H1 (cell line): ENCODE data around the gene PNO1. TPM values are rescaled to one million over a fixed set of nuclear protein-coding genes. Genes with fewer than 3 reads are reported as not detected.

Experiments
- CTCF ChIA-PET: fragments of 300-600 bp; sonication (Branson Sonifier 250); formaldehyde crosslinking; loops from one replicate; lab custom pipeline; 2021; ENCODE audit not compliant: partially characterized antibody; lab: Charles Lee
- POLR2A ChIA-PET: fragments of 300-600 bp; sonication (Branson Sonifier 250); formaldehyde crosslinking; loops from one replicate; lab custom pipeline; 2021; ENCODE audit warnings: inconsistent platforms; ENCODE audit not compliant: partially characterized antibody; lab: Charles Lee
- DNase-seq, 2 experiments: peaks; one replicate each; pipeline versions ENCODE4 v3.0.0 to v3.0.0-alpha.2; 2010 to 2022; ENCODE audit warnings: low spot score in 2 of 2, low read depth in 1 of 2, mixed read lengths in 1 of 2
- FAIRE-seq: peaks from 2 replicates; lab custom pipeline; 2011; peaks lifted over from hg19 to GRCh38; lab: Jason Lieb, UNC
- H2AFZ ChIP-seq: 2 replicates; pipeline ENCODE4 v1.8.1; 2012; ENCODE audit warnings: low read length, inconsistent platforms
- H2AK5ac ChIP-seq: 2 replicates; pipeline ENCODE4 v1.6.1; 2013; ENCODE audit warnings: low read depth, low read length
- H2BK120ac ChIP-seq: replicated peaks from 2 replicates; pipeline ENCODE3; 2013; ENCODE audit warnings: low read depth, low read length, inconsistent platforms
- H2BK12ac ChIP-seq: 2 replicates; pipeline ENCODE4 v1.6.1; 2013; ENCODE audit warnings: low read depth, low read length
- H2BK15ac ChIP-seq: 2 replicates; pipeline ENCODE4 v1.6.1; 2013; ENCODE audit warnings: low read length
- H2BK20ac ChIP-seq: 2 replicates; pipeline ENCODE4 v1.6.1; 2013; ENCODE audit warnings: low read length
- H2BK5ac ChIP-seq: 2 replicates; pipeline ENCODE4 v1.6.1; 2013; ENCODE audit warnings: low read depth, low read length
- H3K14ac ChIP-seq: 2 replicates; pipeline ENCODE4 v1.6.1; 2013; ENCODE audit warnings: inconsistent platforms; ENCODE audit not compliant: insufficient read length
- H3K18ac ChIP-seq: 2 replicates; pipeline ENCODE4 v1.6.1; 2013; ENCODE audit warnings: low read length; ENCODE audit errors: extremely low read depth
- H3K23ac ChIP-seq: 2 replicates; pipeline ENCODE4 v1.6.1; 2013; ENCODE audit warnings: inconsistent platforms; ENCODE audit not compliant: insufficient read length
- H3K23me2 ChIP-seq: 2 replicates; pipeline ENCODE4 v1.6.1; 2013; ENCODE audit warnings: low read depth, low read length
- H3K27ac ChIP-seq: 2 replicates; pipeline ENCODE4 v1.6.1; 2011; ENCODE audit warnings: low read depth, low read length, inconsistent platforms
- H3K27me3 ChIP-seq, 4 experiments: replicated peaks in 1 of 4; 1 replicate in 1 of 4; 2 replicates in 3 of 4; pipeline versions ENCODE4 v1.6.1 to v1.8.1; 2011 to 2013; ENCODE audit warnings: low read length in 3 of 4, mild to moderate bottlenecking in 3 of 4, inconsistent platforms in 2 of 4, mixed read lengths in 2 of 4, moderate library complexity in 1 of 4; ENCODE audit not compliant: control insufficient read depth in 3 of 4, insufficient read depth in 3 of 4; ENCODE audit errors: extremely low read depth in 1 of 4
- H3K36me3 ChIP-seq, 4 experiments: 2 replicates each; pipeline versions ENCODE4 v1.6.1 to v1.8.1; 2011 to 2013; ENCODE audit warnings: mild to moderate bottlenecking in 4 of 4, low read length in 3 of 4, moderate library complexity in 2 of 4, control low read depth in 1 of 4, inconsistent platforms in 1 of 4; ENCODE audit not compliant: insufficient read depth in 4 of 4, control insufficient read depth in 2 of 4
- H3K4ac ChIP-seq: replicated peaks from 2 replicates; pipeline ENCODE3; 2013; ENCODE audit warnings: low read length, low read depth, mixed read lengths, inconsistent platforms; ENCODE audit not compliant: insufficient read length
- H3K4me1 ChIP-seq, 4 experiments: replicated peaks in 1 of 4; 1 replicate in 1 of 4; 2 replicates in 3 of 4; pipeline versions ENCODE4 v1.6.1 to v1.8.1; 2011 to 2013; ENCODE audit warnings: low read length in 3 of 4, inconsistent platforms in 2 of 4, mixed read lengths in 1 of 4; ENCODE audit not compliant: insufficient read depth in 4 of 4, control insufficient read depth in 3 of 4
- H3K4me2 ChIP-seq, 2 experiments: 2 replicates each; pipeline versions ENCODE4 v1.6.1 to v1.8.1; 2011 to 2013; ENCODE audit warnings: low read depth in 2 of 2, low read length in 2 of 2, control low read depth in 1 of 2, inconsistent platforms in 1 of 2, mild to moderate bottlenecking in 1 of 2; ENCODE audit not compliant: insufficient read depth in 1 of 2
- H3K4me3 ChIP-seq, 4 experiments: fragments of 200-600, 300-600 bp in 1 of 4; sonication (generic), shearing (Covaris generic), sonication (Bioruptor Twin) in 1 of 4; 2 replicates each; pipeline versions ENCODE4 v1.5.1 to v1.8.1; 2011 to 2016; ENCODE audit warnings: low read length in 4 of 4, low read depth in 3 of 4, control low read depth in 2 of 4, inconsistent platforms in 2 of 4, mild to moderate bottlenecking in 2 of 4, mixed read lengths in 1 of 4, moderate library complexity in 1 of 4; ENCODE audit not compliant: insufficient read depth in 2 of 4; ENCODE audit errors: extremely low read depth in 1 of 4
- H3K56ac ChIP-seq: replicated peaks from 2 replicates; pipeline ENCODE3; 2013; ENCODE audit warnings: low read depth, mild to moderate bottlenecking, mixed read lengths, low read length, inconsistent platforms; ENCODE audit not compliant: insufficient read length
- H3K79me1 ChIP-seq: 2 replicates; pipeline ENCODE4 v1.6.1; 2013; ENCODE audit warnings: low read depth, low read length, control low read depth
- H3K79me2 ChIP-seq, 2 experiments: 2 replicates each; pipeline versions ENCODE4 v1.6.1 to v1.8.1; 2012 to 2013; ENCODE audit warnings: low read length in 2 of 2, mild to moderate bottlenecking in 2 of 2, inconsistent platforms in 1 of 2; ENCODE audit not compliant: insufficient read depth in 2 of 2, control insufficient read depth in 1 of 2
- H3K9ac ChIP-seq, 4 experiments: replicated peaks in 1 of 4; 1 replicate in 1 of 4; 2 replicates in 3 of 4; pipeline versions ENCODE4 v1.6.1 to v1.8.1; 2011 to 2013; ENCODE audit warnings: low read depth in 3 of 4, low read length in 3 of 4, control low read depth in 2 of 4, mild to moderate bottlenecking in 2 of 4, moderate library complexity in 2 of 4, inconsistent platforms in 1 of 4; ENCODE audit errors: extremely low read depth in 1 of 4
- H3K9me3 ChIP-seq, 2 experiments: 2 replicates each; pipeline versions ENCODE4 v1.6.1 to v1.8.1; 2012 to 2013; ENCODE audit warnings: mild to moderate bottlenecking in 2 of 2, moderate library complexity in 2 of 2, control low read depth in 1 of 2, inconsistent platforms in 1 of 2, low read depth in 1 of 2, low read length in 1 of 2, mixed read lengths in 1 of 2; ENCODE audit not compliant: insufficient read depth in 2 of 2
- H4K20me1 ChIP-seq, 2 experiments: replicated peaks in 1 of 2; 2 replicates each; pipeline versions ENCODE3 to v1.8.1; 2011 to 2013; ENCODE audit warnings: inconsistent platforms in 2 of 2, low read length in 2 of 2, mild to moderate bottlenecking in 1 of 2; ENCODE audit not compliant: insufficient read depth in 2 of 2, control insufficient read depth in 1 of 2
- H4K5ac ChIP-seq: 2 replicates; pipeline ENCODE4 v1.6.1; 2013; ENCODE audit warnings: low read length, low read depth, mixed read lengths, inconsistent platforms; ENCODE audit not compliant: insufficient read length
- H4K8ac ChIP-seq: 2 replicates; pipeline ENCODE4 v1.8.0; 2013; ENCODE audit warnings: mild to moderate bottlenecking, moderate library complexity, low read length, inconsistent platforms; ENCODE audit not compliant: insufficient read depth; ENCODE audit errors: extremely low read depth
- H4K91ac ChIP-seq: replicated peaks from 2 replicates; pipeline ENCODE3; 2013; ENCODE audit warnings: low read length, mixed read lengths, inconsistent platforms; ENCODE audit not compliant: insufficient read length
- EGR1 ChIP-seq: IDR thresholded peaks from 2 replicates; pipeline ENCODE4 v1.6.1; 2011; ENCODE audit warnings: low read depth, low read length, borderline replicate concordance
- RXRA ChIP-seq: IDR thresholded peaks from 2 replicates; pipeline ENCODE4 v1.6.1; 2011; ENCODE audit warnings: low read depth, mild to moderate bottlenecking, low read length, moderate library complexity; ENCODE audit not compliant: insufficient read depth
- SIRT6 ChIP-seq: IDR thresholded peaks from one replicate; pipeline ENCODE4 v1.7.1; 2012; ENCODE audit warnings: low read length, inconsistent platforms
- SP4 ChIP-seq: IDR thresholded peaks from 2 replicates; pipeline ENCODE4 v1.6.1; 2012; ENCODE audit warnings: low read length, inconsistent platforms
- ZNF274 ChIP-seq: IDR thresholded peaks from 2 replicates; pipeline ENCODE4 v1.7.0; 2012; ENCODE audit warnings: low read length, borderline replicate concordance; ENCODE audit errors: extremely low read depth
- WGBS, 2 experiments: shearing (Covaris generic) in 1 of 2; methylation state at CpG; one replicate each; pipeline versions ENCODE4 v1.1.6 to v1.1.7; 2013 to 2015; ENCODE audit warnings: low lambda C conversion rate in 2 of 2, mixed read lengths in 2 of 2, inconsistent platforms in 1 of 2, low coverage in 1 of 2, missing lambda C conversion rate in 1 of 2; ENCODE audit not compliant: insufficient replicate concordance in 2 of 2, insufficient coverage in 1 of 2, insufficient read length in 1 of 2; ENCODE audit errors: extremely low coverage in 1 of 2, missing lambda C conversion rate in 1 of 2; 5-methylcytosine and 5-hydroxymethylcytosine counted together
- polyA plus RNA-seq, 7 experiments: library from polyadenylated mRNA; depleted of rRNA in 3 of 7; stranded (reverse) in 5 of 7; unstranded in 2 of 7; fragments of >200 nt in 5 of 7; fragments of 200-250 nt in 2 of 7; gene quantifications; 1 replicate in 5 of 7; 2 replicates in 1 of 7; 4 replicates in 1 of 7; pipeline versions ENCODE4 v1.2.1 to v1.2.3, GENCODE V29; 2011 to 2013; ENCODE audit warnings: missing spikeins in 2 of 7, mixed read lengths in 2 of 7
- total RNA-seq: library from RNA; stranded (reverse); fragmentation: NEBNext Ultra II Directional; extraction: Animal tissue kit (Norgen Biotek cat#: 25700); gene quantifications from 2 replicates; pipeline ENCODE4 v1.2.1, GENCODE V29; 2021

PNO1 gene
- total and polyA plus RNA-seq, 2 of the 8 experiments (the other 6 are each of a cell fraction or from before 2014, with no cell fraction given): 18.6 to 33.2 TPM

DNA sequence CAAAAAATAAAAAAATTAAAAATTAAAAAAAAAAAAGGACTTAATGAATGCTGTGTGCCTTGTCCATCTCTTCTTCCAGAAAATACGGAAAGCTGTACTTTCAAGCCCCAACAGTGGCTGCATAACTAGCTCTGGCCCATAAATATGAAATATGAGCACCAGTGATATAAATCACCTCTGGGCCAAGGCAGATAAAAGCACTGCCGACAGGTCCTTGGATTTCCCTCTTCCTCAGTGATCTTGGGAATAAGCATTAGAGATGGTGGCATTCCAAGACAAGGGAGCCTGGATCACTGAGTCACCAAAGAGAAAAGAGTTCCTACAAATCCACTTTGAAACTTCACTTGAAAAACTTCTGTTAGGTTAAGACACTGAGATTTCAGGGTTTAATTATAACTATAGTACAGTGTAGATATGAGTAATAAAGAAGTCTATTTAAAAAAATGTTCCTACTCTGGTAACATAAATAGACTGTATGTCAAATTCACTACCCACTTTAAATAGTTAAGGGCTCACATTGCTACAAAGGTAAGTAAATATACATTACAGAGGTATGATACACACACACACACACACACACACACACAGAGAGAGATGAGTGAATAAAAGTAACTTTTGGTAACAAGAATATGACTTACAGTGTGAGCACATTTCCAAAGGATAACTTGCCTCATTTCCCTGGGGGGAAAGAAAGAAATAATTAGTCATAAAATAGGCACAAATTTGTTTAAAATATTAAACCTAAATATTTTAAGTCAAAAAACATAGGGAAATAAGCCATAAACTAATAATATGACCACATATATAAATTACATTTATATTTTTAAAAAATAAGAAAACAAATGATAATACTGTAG, 59.0 kb downstream of the PNO1 start:
- H2BK12ac ChIP-seq: no peak overlapping the region
- H3K23ac ChIP-seq: no peak overlapping the region
- H2AFZ ChIP-seq: no peak overlapping the region
- no peaks in the 10 kb centered on the region for H3K9me3 ChIP-seq
- 97% methylated on average over 2 of the region's 2 CpGs; no CpG with 5 or more reads in 1 of the 2 experiments for WGBS, 2 experiments
- no peak overlapping the region for H3K4me3 ChIP-seq
- no peak overlapping the region for H3K18ac ChIP-seq
- H3K56ac ChIP-seq: no peak overlapping the region
- H3K4me1 ChIP-seq: no peaks in the 10 kb centered on the region; a peak in 1 of 7 replicates
- H3K27ac ChIP-seq: no peak overlapping the region
- H2AK5ac ChIP-seq: no peak overlapping the region
- H3K36me3 ChIP-seq: peaks cover 0 to 5% (median 0%) of the 10 kb centered on the region in 4 experiments; a peak in 1 of 8 replicates
- no peak overlapping the region for H2BK15ac ChIP-seq
- FAIRE-seq: no peak
- no peak overlapping the region for H4K8ac ChIP-seq
- no peak overlapping the region for H2BK120ac ChIP-seq
- no peak overlapping the region for H3K14ac ChIP-seq
- TF ChIP-seq RXRA: no peak
- TF ChIP-seq EGR1: no peak
- no peak for TF ChIP-seq SP4
- no peak for TF ChIP-seq SIRT6
- TF ChIP-seq ZNF274: no peak
- H4K20me1 ChIP-seq: peaks cover 6 to 11% of the 10 kb centered on the region in 2 experiments
- DNase-seq: no peak
- ChIA-PET POLR2A (no interaction called here), CTCF (interaction anchor here (0.7 to 1.2 kb wide), 3 partner anchors 9 to 76 kb away, joined by 3 to 5 read pairs (median 4); no protein-coding TSS in a partner anchor)
- H3K27me3 ChIP-seq: no peaks in the 10 kb centered on the region
- no peak overlapping the region for H3K4ac ChIP-seq
- peaks cover 9 to 99% of the 10 kb centered on the region in 2 experiments; a peak in 3 of 4 replicates for H3K79me2 ChIP-seq
- H2BK20ac ChIP-seq: no peak overlapping the region
- peaks cover 2% of the 10 kb centered on the region; the same call in 1 of the 2 replicates for H3K79me1 ChIP-seq
- no peak overlapping the region for H4K5ac ChIP-seq
- no peak overlapping the region for H3K9ac ChIP-seq
- no peak overlapping the region for H4K91ac ChIP-seq
- H2BK5ac ChIP-seq: no peak overlapping the region
- no peak overlapping the region for H3K4me2 ChIP-seq
- H3K23me2 ChIP-seq: no peaks in the 10 kb centered on the region
